AG04449 (cell line): ENCODE data around the gene MLLT10.
A peak's percentile ranks its signal among the peaks of the same experiment; 100 is the strongest.

ENCODE experiments used
- CTCF ChIA-PET: fragments of 350-600 bp; formaldehyde crosslinking; extraction: SDS; loops from one replicate; lab custom pipeline; 2021; ENCODE audit warnings: antibody characterized with exemption; lab: Yijun Ruan, JAX
- POLR2A ChIA-PET: fragments of 400-600, 350-600 bp; formaldehyde crosslinking; extraction: SDS; loops from one replicate; lab custom pipeline; 2020; ENCODE audit warnings: antibody characterized with exemption, inconsistent platforms; lab: Yijun Ruan, JAX
- DNase-seq: peaks from one replicate; pipeline ENCODE4 v3.0.0-alpha.2; 2010; ENCODE audit warnings: low read depth, low spot score
- H3K4me3 ChIP-seq: 2 replicates; pipeline ENCODE4 v1.5.1; 2011; ENCODE audit warnings: low read depth, mild to moderate bottlenecking, control low read depth, low read length
- CTCF ChIP-seq: IDR thresholded peaks from one replicate; pipeline ENCODE4 v1.5.1; 2011; ENCODE audit warnings: mild to moderate bottlenecking, moderate library complexity, low read length, control low read depth, inconsistent platforms; ENCODE audit not compliant: insufficient read depth; ENCODE audit errors: missing control alignments

MLLT10 gene

GRCh38 chr10:21514129-21514817 lies 19.8 kb upstream of the MLLT10 start:
- ChIA-PET CTCF (interaction anchor here (3.2 kb wide), 1 partner anchor 18 kb away, joined by 20 read pairs; no protein-coding TSS in a partner anchor), POLR2A (no interaction called here)
- H3K4me3 ChIP-seq, result peak overlapping the region; percentile 13; the same call in 1 of the 2 replicates
- no peak for DNase-seq
- TF ChIP-seq CTCF, result no peak

- TF ChIP-seq CTCF, result no peak
- ChIA-PET POLR2A (interaction anchor here (0.6 to 2.4 kb wide), 2 partner anchors 11 to 236 kb away, joined by 3 to 16 read pairs; partner anchors contain the start of gene SKIDA1), CTCF (interaction anchor here (3.2 kb wide), 1 partner anchor 19 kb away, joined by 20 read pairs; no protein-coding TSS in a partner anchor)
Measured at GRCh38 chr10:21514818-21515351, 19.1 kb upstream of the MLLT10 start.

GRCh38 chr10:21515361-21516241 lies 18.4 kb upstream of the MLLT10 start:
- CTCF ChIA-PET, result interaction anchor here (1.7 to 3.2 kb wide), 2 partner anchors 19 to 237 kb away, joined by 8 to 20 read pairs; no protein-coding TSS in a partner anchor
- H3K4me3 ChIP-seq, result peak overlapping the region; percentile 65
- DNase-seq, result no peak
- TF ChIP-seq CTCF, result no peak
- POLR2A ChIA-PET, result interaction anchor here (0.6 to 2.4 kb wide), 3 partner anchors 11 to 236 kb away, joined by 3 to 16 read pairs (median 4); partner anchors contain the start of gene SKIDA1

More at GRCh38 chr10:21514818-21515351, 19.1 kb upstream of the MLLT10 start:
- peak overlapping the region; percentile 65 for H3K4me3 ChIP-seq
- DNase-seq, result no peak

GRCh38 chr10:21516242-21517131 lies 17.5 kb upstream of the MLLT10 start:
- H3K4me3 ChIP-seq, result peak overlapping the region; percentile 65
- POLR2A ChIA-PET, result interaction anchor here (0.9 to 2.4 kb wide), 2 partner anchors 10 to 11 kb away, joined by 4 to 16 read pairs; partner anchors contain the start of gene SKIDA1
- CTCF ChIA-PET, result interaction anchor here (0.6 to 3.2 kb wide), 3 partner anchors 20 to 238 kb away, joined by 3 to 20 read pairs (median 8); no protein-coding TSS in a partner anchor
- no peak for TF ChIP-seq CTCF
- DNase-seq, result no peak
